ENCODE data around the gene SLC4A9.

GRCh38 chr5:140318792-140319191 is 41.2 kb upstream of the SLC4A9 start:
- TF ChIP-seq POLR2A (IDR thresholded peaks at IDR 0.05; ENCODE audit: low read depth, low read length) (no peak), POLR2AphosphoS5 (IDR thresholded peaks at IDR 0.05; ENCODE audit: insufficient read depth, low read depth, low read length) (no peak), FOS (IDR thresholded peaks at IDR 0.05; ENCODE audit: borderline replicate concordance, insufficient read depth, low read length) (no peak)
